Measurements from ENCODE around the gene EPO.
A peak's percentile ranks its signal among the peaks of the same experiment; 100 is the strongest.
"Not testable (repeated sequence)": the region's sequence is repeated elsewhere in the genome, so short reads cannot be mapped to it uniquely, and the experiment has no call there.

EPO gene

DNA sequence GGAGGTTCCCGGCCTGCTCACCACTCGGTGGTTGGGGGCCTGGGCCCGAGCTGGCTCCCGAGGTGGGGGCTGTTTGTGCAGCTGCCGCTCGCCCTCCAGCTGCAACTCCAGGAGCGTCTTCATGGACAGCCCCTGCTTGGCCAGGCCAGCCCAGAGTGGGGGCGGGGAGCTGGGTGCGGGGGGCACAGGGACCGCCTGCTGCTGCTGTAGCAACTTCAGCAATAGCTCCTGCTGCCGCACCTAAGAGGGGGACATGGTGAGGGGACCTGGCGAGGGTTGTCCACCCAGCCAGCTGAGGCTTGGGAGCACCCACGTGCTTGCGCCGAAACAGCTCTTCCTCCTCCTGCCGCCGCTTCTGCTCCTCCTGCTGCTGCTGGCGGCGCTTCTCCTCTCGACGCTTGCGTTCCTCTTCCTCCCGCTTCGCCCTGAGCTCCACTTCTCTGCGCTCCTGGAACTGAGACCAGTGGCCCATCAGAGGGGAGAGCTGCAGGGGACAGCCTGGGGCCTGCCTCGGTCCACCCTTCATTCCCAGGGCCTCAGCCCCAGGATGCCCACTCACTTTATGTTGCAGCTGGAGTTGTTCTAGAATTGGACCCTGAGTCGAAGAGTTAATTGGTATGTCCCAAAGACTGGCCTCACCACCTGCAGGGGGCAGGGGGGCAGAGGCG is 37.1 kb upstream of the EPO start:
- no peak for DNase-seq (ENCODE audit: low read depth in 2 of 2)

DNA sequence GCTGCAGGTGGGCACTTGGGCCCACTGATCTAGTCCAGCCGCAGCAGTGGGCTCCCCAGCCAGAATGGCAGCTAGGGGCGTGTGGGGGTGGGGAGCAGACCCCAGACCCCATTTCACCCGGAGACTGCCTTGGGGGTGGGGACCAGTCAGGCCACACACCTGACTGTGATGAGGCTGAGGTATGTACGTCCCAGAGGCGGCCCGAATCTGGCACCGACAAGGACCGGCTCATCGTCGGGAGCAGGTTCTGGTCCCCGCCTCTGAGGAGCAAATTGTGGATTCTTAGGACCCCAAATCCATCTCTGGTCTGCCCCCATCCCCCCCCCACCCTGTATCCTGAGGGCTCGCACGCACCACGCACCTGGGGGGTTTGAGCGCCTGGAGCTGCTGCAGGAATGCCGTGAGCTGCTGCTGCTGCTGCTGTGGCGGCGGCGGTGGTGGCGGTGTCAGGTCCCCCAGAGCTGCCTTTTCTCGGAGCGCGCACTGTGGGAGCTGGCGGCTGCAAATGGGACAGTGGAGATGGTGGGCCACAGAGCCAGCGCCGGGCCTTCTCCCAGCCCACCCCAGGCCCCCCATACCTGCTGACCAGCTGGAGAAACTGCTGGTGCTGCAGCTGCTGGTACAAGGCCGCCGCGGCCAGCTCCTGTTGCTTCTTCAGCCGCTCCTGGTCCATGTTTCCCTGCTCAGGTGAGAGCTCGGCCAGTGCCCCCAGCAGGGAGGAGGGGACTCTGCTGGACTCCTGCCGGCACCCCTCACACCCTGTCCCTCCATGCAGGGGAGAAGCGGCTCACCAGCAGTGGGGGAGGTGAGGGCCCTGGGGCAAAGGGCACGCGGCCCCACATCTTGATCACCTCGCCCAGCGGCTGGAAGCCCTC is 36.4 kb upstream of the EPO start:
- DNase-seq (ENCODE audit: low read depth in 2 of 2): no peak

DNA sequence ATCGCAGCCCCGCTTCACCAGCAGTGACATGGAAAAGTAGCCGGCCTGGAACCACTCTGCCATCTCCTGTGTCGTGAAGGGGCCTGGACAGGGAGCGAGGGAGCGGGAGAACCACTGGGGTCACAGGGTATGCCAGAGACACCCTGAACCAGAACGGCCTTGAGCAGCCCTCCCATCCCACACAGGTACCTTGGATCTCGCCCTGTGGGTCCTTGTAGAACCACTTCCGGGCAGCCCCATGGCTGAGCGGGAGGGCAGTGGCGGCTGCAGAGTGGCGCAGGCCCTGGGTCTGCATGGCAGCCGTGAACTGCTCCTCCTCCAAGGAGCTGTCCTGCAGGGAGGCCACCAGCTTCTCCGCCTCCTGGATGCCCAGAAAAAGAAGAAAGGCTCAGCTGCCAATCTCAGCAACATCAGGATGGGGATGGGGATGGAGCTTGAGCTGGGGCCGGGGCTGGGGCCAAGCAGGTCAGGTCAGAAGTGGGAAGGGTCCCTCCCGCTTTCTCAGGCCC is 35.7 kb upstream of the EPO start:
- DNase-seq (ENCODE audit: low read depth in 2 of 2): no peak

GRCh38 chr7:100685049-100685605 is 35.1 kb upstream of the EPO start:
- no peak for DNase-seq (ENCODE audit: low read depth in 2 of 2)

DNA sequence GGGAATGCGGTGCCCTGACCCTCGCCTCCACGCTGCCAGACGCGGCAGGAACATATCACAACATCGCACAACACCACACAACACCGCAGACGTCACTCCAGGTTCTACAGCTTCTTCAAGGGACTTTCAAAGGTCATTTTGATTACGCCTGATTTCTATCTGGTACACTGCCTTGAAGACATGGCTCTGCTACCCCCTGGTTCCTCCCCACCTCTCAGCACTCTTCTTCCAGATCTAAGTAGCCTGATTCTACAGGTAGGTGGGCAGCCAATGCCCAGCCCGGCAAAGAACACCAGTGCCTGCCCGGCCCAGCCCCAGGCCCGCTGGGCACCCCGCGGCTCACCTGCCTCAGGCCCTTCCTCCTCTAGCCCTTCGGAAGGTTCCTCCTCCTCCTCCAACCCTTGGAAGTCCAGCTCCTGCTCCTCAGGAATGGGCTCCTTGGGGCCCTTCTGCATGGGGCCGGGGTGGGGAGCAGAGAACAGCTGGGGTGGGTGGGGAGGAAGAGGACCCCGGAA is 34.6 kb upstream of the EPO start:
- no peak for DNase-seq (ENCODE audit: low read depth in 2 of 2)

GRCh38 chr7:100686201-100686821 is 34.0 kb upstream of the EPO start:
- no peak for DNase-seq (ENCODE audit: low read depth in 2 of 2)

DNA sequence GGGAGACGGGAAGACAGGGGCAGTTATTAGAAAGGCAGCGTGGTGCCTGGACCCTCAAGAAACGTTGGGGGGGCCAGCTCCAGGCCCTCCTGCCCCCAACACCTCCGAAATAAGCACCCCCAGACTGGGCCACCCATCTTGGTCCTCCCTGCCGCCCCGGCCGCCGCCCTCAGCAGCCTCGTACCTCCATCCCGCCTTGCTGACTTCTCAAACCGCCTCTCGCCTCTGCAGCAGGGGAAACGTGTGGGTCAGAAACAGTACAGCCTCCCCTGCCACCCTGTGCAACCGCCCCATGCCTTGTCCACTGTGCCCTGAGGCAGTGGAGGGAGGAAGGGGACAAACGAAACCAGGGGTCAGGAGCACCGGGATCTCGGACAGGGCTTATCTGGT is 33.5 kb upstream of the EPO start:
- no peak for DNase-seq (ENCODE audit: low read depth in 2 of 2)

- DNase-seq (ENCODE audit: low read depth in 2 of 2): no peak
Measured at GRCh38 chr7:100687261-100687660, 33.0 kb upstream of the EPO start.

DNA sequence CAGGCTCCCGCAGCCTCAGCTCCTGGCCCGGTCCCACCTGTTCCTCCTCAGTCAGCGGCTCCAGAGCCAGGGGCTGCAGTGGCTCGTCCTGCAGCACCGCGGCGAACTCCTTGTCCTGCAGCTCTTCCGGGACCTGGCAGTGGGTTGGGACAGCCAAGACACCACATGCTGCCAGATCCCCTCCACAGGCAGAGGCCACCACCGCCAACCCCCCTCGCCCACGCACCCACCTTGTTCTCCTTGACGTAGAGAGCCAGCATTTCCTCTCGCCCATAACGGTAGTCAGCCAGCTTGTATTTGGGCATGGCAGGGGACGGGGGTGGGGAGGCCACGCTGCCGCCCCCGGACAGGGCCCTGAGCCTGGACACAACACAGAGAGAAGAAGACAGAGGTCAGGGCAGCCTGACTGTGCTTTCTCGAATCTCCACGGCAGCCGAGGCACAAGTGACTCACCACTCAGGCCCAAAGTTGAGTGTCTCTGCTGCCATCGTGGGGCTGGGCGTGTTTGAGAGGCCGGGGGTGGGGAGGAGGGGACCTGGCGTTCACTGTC is 32.4 kb upstream of the EPO start:
- no peak for DNase-seq (ENCODE audit: low read depth in 2 of 2)

DNA sequence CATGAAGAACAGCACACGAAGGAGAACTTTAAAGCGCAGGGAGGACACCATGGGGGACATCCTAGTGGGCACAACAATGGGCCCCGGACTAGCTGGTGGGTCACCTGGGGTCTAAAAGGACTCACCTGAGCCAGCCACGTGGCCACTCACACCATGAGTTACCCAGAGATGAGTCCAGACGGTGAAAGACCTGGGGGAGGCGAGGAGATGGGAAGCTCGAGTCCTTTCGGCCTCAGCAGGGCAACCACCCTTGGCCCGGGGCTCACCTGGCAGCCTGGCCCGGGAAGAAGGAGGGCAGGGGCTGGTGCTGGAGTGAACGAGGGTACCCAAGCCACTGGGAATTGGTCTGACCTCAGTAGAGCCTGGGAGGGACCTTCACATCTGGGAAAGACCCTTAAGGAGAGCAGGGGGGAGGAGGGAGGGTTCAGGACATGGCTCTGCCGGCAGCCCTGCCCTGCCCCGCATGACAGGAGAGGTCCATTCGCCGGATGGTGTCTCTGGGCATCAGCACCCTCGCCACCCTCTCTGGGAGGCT is 31.9 kb upstream of the EPO start:
- no peak for DNase-seq (ENCODE audit: low read depth in 2 of 2)

- no peak for DNase-seq (ENCODE audit: low read depth in 2 of 2)
Measured at GRCh38 chr7:100689230-100690135, 30.8 kb upstream of the EPO start.

- DNase-seq (ENCODE audit: low read depth in 2 of 2): peak; percentile 65 to 79
Measured at GRCh38 chr7:100691676-100692577, 28.3 kb upstream of the EPO start.

DNA sequence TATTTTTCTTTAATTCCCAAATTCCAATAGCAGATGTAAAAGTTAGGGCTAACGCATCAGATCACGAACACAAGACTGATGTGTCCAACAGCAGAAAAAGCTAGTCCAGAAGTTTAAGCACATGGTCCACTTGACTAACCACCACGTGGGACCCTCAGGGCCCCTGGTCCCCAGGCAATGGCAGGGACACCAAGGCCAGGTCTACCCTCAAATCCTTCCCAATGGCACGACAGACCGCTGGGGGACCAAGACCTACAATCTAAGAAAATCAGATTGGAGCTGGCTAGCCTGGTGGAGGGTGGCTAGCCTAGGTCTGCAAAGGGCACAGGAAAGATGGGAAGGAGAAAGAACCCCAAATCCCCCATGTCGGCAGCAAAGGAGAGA is 27.7 kb upstream of the EPO start:
- no peak for DNase-seq (ENCODE audit: low read depth in 2 of 2)

DNA sequence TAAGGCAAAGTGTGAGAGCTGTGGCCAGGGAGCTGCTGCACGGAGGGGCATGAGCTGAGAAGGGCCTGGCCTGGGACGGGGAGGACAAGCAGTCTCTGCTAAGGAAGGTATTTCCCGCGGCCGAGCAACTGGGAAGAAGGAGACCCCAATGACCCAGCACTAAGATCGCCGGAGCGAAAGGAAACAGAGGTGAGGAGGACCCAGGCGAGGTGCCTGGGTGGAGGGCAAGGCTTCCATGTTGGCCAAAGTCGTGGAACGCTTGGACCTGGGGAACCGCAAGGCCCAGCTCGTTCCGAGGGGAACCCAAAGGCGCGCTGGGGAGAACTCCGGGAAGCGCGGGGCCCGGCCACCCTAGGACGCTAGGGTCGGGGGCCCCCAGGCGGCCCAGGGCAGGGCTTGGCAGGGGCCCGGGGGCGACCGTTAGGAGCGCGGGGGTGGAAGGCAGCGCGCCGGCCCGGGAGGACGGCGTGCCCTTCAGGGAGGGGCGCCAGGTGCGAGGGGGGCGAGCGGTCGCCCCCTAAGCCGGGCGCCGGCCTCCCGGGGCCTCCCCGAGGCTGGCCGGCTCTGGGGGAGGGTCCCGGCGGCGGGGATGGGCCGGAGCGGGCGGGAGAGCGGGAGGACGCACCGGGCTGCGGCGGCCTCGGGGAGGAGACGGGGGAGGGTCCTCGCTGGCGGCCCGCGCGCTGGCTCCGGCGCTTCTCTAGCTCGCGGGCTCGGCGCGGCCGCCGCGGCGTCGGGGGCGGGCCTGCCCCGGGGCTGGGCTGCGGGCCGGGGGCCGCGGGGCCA is 26.8 kb upstream of the EPO start:
- DNase-seq (ENCODE audit: low read depth in 2 of 2): no peak

DNA sequence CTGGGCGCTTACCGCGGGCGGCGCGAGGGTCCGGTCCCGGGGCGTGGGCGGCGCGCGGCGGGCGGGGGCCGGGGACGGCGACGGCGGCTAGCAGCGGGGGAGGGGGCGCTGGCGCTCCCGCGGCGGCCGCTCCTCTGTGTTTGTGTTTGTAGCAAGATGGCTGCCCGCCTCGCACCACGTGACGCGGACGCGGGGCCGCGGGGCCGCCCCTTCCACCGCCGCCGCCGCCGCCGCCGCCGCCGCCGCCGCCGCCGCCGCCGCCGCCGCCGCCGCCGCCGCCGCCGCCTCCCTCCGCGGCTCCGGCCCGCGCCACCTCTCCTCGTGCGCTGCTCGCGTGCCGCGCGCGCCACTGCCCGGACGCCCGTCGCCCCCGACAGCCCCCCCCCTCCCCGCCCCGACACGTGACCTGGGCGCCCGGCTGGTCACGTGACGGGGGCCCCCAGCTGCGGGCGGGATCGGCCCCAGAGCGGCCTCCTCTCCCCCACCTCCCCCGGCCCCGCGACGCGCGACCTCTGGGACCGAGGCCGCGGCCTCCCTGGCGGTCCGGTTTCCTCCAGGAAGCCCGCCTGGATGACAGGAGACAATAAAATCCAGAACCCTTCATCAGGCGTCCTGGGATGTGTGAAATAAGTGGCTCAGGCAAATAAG is 26.0 kb upstream of the EPO start, which contains the start of gene GIGYF1:
Gene GIGYF1 (minus strand): TSS at position 153 of the 648 bp plus-strand sequence. CDS start 6,012 bp downstream, outside the sequence.
- DNase-seq (ENCODE audit: low read depth in 2 of 2): peak in 1 of 2 experiments; percentile 60

DNA sequence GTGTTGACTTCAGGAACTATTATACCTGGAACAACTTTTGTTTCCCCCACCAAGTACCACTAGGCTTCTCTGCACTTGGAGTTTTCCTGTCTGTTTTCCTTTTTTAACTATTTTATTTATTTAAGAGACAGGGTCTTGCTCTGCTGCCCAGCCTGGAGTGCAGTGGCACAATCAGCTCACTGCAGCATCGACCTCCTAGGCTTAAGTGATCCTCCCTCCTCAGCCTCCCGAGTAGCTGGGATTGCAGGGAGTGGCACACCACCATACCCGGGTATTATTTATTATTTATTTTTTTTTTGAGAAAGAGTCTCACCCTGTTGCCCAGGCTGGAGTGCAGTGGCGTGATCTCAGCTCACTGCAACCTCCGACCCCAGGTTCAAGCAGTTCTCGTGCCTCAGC is 24.1 kb upstream of the EPO start:
- DNase-seq (ENCODE audit: low read depth in 2 of 2): no peak

- DNase-seq (ENCODE audit: low read depth in 2 of 2): no peak
Measured at GRCh38 chr7:100699018-100699417, 21.2 kb upstream of the EPO start.

DNA sequence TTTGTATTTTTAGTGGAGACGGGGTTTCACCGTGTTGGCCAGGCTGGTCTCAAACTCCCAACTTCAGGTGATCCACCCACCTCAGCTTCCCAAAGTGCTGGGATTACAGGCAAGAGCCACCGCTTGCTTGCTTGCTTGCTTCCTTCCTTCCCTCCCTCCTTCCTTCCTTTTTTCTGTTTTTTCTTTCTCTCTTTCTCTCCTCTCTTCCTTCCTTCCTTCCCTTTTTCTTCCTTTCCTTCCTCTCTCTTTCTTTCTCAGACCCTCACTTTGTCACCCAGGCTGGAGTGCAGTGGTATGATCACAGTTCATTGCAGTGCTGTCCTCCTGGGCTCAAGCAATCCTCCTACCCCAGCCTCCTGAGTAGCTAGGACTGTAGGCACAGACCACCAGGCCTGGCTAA is 19.2 kb upstream of the EPO start:
- not testable (repeated sequence) for DNase-seq (ENCODE audit: low read depth in 2 of 2)
